ENCODE data around the gene ZNF439.
"Not testable (repeated sequence)": the region's sequence is repeated elsewhere in the genome, so short reads cannot be mapped to it uniquely, and the experiment has no call there.

ZNF439 gene

GRCh38 chr19:11872624-11873023 is 24.1 kb downstream of the ZNF439 start:
- DNase-seq = no peak

DNA sequence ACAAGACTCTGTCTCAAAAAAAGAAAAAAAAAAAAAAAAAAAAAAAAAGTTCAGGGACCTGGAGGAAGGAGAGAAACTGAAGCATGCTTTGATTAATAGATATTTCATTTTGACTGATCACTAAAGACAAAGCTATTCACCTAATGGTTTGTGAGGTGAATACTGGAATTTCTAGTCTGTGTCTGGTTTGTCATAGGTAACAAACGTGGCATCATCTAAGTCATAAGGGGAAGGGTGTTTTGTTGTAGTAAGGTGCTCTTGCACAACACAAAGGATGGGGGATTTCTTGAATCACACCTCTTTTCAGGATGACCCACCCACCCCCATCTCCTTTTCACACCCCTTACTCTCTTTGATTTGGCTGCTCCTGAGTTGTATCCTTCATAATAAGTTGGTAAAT is 25.2 kb downstream of the ZNF439 start:
- no peak for DNase-seq

DNA sequence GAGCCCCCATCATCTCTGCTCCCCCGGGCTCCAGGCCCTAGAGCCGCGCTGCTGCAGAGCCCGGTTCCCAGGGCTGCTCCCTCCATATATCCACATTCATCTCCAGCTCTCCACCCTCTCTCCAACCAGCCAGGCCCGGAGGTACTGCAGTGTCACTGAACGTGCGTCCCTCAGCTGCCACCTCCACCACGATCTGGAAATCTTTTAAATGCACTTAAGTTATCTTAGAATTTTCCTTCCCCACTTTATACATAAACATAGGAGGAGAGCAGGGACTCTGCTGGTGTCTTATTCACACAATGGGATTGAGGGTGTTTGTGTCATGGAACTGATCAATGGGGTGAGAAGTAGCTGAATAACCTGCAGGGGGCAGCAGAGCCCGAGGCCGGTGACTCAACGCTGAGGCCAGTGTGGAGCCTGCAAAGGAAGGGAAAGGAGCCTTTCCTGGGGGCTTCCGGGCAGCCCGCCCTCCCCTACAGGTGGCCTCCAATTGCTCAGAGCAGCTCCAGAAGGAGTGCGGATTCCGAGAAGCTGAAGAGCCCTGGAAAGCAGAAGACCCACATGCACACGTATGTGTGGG is 31.3 kb downstream of the ZNF439 start:
- DNase-seq = peak; percentile 38

DNA sequence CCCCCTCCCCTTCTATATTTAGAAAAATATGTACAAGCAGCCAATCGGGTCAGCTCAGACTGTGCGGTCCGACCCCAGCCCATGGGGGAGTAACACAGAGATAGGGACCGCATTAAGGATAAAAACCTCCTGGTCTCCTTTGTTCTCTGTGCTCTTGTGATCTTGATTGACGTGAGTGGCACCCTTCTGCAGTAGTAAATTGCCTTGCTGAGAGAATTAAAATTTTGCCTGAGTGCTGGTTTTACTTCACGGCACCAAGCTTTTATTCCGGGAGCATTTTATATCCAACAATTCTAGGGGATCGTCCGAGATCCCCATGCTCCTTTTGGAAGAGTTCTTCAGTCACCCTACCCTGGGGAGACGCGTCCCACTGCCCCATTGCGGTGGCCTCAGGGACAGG is 32.1 kb downstream of the ZNF439 start:
- no peak for DNase-seq

DNA sequence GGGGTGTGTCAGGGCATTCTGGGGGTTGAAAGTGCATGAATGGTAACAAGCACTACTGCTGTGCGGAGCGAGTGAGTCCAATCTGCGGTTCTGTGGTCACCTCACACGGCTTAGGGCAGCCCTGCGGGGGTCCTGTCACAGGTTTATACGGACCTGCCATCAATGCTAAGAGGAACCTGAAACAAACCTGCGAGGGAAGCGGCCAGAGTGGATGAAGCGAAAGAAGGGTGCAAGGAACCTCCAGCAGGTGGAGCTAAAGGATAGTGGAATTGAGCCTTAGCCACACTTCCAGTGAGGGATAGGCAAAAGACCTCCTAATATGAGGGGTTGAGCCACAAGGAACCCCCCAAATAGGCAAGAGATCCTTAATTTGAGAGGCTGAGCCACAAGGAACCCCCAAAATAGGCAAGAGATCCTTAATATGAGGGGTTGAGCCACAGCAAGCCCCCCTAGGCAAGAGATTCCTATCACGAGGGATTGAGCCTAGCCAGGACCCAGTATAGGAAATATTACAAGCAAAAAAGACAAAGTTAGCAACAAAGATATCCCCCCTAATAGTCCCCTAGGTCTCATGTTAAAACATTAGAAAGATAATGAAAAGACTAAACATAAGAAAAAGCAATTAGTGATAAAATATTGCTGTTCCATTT is 32.8 kb downstream of the ZNF439 start:
- DNase-seq = peak; percentile 63

DNA sequence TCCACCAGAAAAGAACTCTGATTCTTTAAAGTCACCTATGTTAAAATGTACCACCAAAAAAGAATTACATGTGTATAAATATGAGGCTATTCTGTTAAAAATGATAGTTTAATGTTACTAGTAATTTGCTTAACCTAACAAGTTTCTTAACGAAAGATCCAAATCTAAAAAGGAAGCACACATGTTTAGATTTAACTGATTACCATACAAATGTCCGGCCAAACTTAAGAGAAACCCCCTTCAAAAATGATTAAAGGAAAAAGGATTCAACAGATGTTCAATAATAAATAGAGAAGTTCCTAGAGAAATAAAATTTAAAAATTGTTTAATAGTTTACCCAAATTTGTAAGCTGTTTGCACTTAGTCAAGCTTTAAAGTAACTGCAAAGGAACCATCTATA is 34.1 kb downstream of the ZNF439 start:
- no peak for DNase-seq

GRCh38 chr19:11887234-11887610 is 38.7 kb downstream of the ZNF439 start:
- DNase-seq = no peak

- DNase-seq = peak; percentile 71
Measured at GRCh38 chr19:11887611-11888531, 39.3 kb downstream of the ZNF439 start, which contains the start of gene ZNF69. ZNF69 (plus strand) TSS chr19:11887782; CDS start chr19:11887924, 142 bp downstream.

GRCh38 chr19:11889901-11890300 is 41.4 kb downstream of the ZNF439 start:
- not testable (repeated sequence) for DNase-seq

DNA sequence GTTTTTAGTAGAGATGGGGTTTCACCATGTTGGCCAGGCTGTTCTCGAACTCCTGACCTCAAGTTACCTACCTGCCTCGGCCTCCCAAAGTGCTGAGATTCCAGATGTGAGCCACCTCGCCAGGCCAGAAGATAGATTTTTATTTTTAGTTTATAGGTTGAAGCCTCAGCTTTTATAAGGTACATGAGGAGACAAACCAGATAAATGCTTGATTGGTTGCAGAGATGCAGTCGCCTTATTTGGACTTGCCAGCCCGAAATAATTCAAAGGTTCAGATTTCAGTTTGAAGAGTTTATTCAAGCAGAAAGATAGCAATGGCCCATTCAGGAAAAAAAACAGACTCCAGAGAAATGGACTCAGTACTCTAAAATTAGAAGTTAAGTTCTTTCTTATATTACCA is 42.1 kb downstream of the ZNF439 start:
- DNase-seq = no peak

DNA sequence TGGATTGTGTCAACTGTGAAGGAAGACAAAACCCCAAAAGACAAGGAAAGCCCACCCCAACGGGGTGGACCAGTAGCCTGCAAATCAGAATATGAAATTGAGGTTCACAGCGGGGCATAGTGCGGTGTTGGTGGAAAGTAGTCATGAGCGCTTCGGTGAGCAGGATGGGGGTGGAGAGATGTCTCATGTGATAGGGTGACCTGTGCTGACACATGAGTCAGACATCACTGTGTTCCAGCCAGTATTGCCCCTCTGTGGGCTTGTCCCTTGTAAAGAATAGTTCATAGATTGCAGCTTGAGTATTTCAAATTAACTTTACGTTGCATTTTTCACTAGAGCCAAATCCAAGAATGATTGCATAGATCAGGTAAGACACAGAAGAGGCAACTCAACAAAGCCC is 46.3 kb downstream of the ZNF439 start:
- no peak for DNase-seq

DNA sequence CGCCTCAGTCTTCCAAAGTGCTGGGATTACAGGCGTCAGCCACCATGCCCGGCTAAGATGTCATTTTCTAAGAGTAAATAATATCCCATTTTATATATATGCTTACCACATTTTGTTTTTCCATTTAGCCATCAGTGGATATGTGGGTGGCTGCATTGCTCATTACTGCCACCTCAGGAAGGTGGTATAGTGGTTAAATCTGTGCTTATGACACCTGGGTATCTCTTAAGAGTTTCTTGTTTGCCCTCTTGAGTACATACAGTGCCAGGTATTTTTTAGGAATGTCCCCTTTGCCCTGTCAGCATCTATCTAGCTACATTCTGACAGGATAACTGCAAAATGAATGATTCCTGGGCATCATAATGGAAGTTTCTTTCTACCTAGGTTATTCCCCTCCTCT is 53.7 kb downstream of the ZNF439 start:
- DNase-seq = no peak

GRCh38 chr19:11905928-11906327 is 57.4 kb downstream of the ZNF439 start:
- DNase-seq = no peak

DNA sequence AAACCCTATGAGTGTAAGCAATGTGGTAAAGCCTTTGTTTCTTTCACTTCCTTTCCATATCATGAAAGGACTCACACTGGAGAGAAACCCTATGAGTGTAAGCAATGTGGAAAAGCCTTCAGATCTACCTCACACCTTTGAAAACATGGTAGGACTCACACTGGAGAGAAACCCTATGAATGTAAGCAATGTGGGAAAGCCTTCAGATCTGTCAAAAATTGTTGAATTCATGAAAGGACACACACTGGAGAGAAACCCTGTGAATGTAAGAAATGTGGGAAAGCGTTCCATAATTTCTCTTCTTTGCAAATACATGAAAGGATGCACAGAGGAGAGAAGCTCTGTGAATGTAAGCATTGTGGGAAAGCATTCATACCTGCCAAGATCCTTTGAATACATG is 63.4 kb downstream of the ZNF439 start:
- not testable (repeated sequence) for DNase-seq

- DNase-seq = not testable (repeated sequence)
Measured at GRCh38 chr19:11914417-11915051, 66.0 kb downstream of the ZNF439 start.
